Gastroesophageal sphincter (tissue), 3 donors: ENCODE results near the gene CCNG2.

Source experiments
- CTCF ChIP-seq, 4 experiments: fragments of 200-600 bp in 2 of 4; fragments of 450-650 bp in 2 of 4; sonication (generic) in 1 of 4; IDR thresholded peaks; one replicate each; pipeline ENCODE4 v1.5.1; 2017 to 2019; ENCODE audit warnings: antibody characterized with exemption in 4 of 4, mild to moderate bottlenecking in 2 of 4, moderate library complexity in 2 of 4
- POLR2A ChIP-seq, 2 donors: fragments of 450-650 bp; IDR thresholded peaks; one replicate each; pipeline ENCODE4 v1.6.1; 2017; ENCODE audit warnings: antibody characterized with exemption in 2 of 2, mild to moderate bottlenecking in 2 of 2, moderate library complexity in 1 of 2

- TF ChIP-seq CTCF (IDR thresholded peaks at IDR 0.05) (no peak), POLR2A (IDR thresholded peaks at IDR 0.05) (no peak)
Observed at GRCh38 chr4:77190053-77190452, 33.0 kb downstream of the CCNG2 start.
